SK-N-SH (cell line): ENCODE data around the gene HNRNPAB. TPM values are rescaled to one million over a fixed set of nuclear protein-coding genes. Genes with fewer than 3 reads are reported as not detected.

ENCODE experiments used
- CTCF ChIA-PET: fragments of 300-600, 350-600 bp; formaldehyde crosslinking; extraction: SDS; loops from one replicate; lab custom pipeline; 2021; lab: Yijun Ruan, JAX
- POLR2A ChIA-PET: fragments of 350-600 bp; sonication (Branson Sonifier 250); formaldehyde crosslinking; extraction: SDS; loops from one replicate; lab custom pipeline; 2020; ENCODE audit warnings: antibody characterized with exemption, inconsistent platforms; lab: Yijun Ruan, JAX
- DNase-seq: peaks from one replicate; pipeline ENCODE4 v3.0.0; 2012
- H2AFZ ChIP-seq: fragments of 200-600 bp; sonication (generic); 2 replicates; pipeline ENCODE4 v1.8.1; 2016; ENCODE audit warnings: antibody characterized with exemption, mild to moderate bottlenecking, low read depth
- H3F3A ChIP-seq: fragments of 200-600 bp; sonication (generic); replicated peaks from 2 replicates; pipeline ENCODE3; 2016; ENCODE audit warnings: antibody characterized with exemption, mild to moderate bottlenecking; ENCODE audit not compliant: insufficient read depth
- H3K27ac ChIP-seq, 2 experiments: fragments of 200-500 bp in 1 of 2; fragments of 200-600 bp in 1 of 2; sonication (Bioruptor generic) in 1 of 2; sonication (generic), shearing (Covaris generic) in 1 of 2; 2 replicates each; pipeline versions ENCODE4 v1.5.1 to v1.6.1; 2014 to 2016; ENCODE audit warnings: low read depth in 2 of 2, inconsistent platforms in 1 of 2, low read length in 1 of 2, mild to moderate bottlenecking in 1 of 2, mixed read lengths in 1 of 2
- H3K27me3 ChIP-seq: fragments of 200-600 bp; sonication (generic), shearing (Covaris generic); 2 replicates; pipeline ENCODE4 v1.6.1; 2016; ENCODE audit warnings: mixed run types; ENCODE audit not compliant: insufficient read depth
- H3K36me3 ChIP-seq, 2 experiments: fragments of 200-500 bp in 1 of 2; fragments of 200-600 bp in 1 of 2; sonication (Bioruptor generic) in 1 of 2; sonication (generic) in 1 of 2; replicated peaks in 1 of 2; 2 replicates each; pipeline versions ENCODE3 to v1.5.1; 2014 to 2016; ENCODE audit warnings: low read length in 1 of 2, mild to moderate bottlenecking in 1 of 2; ENCODE audit not compliant: insufficient read depth in 2 of 2, control insufficient read depth in 1 of 2
- H3K4me1 ChIP-seq, 2 experiments: fragments of 200-500 bp in 1 of 2; fragments of 200-600 bp in 1 of 2; sonication (Bioruptor generic) in 1 of 2; sonication (generic), shearing (Covaris generic) in 1 of 2; 2 replicates each; pipeline versions ENCODE4 v1.5.1 to v1.6.1; 2014 to 2016; ENCODE audit warnings: low read depth in 1 of 2, low read length in 1 of 2, mixed run types in 1 of 2; ENCODE audit not compliant: insufficient read depth in 2 of 2, control insufficient read depth in 1 of 2
- H3K4me2 ChIP-seq: fragments of 200-600 bp; sonication (generic), shearing (Covaris generic); 2 replicates; pipeline ENCODE4 v1.6.1; 2017; ENCODE audit warnings: mixed run types
- H3K4me3 ChIP-seq, 2 experiments: fragments of 200-500 bp in 1 of 2; fragments of 200-600 bp in 1 of 2; sonication (Bioruptor generic) in 1 of 2; sonication (generic), shearing (Covaris generic) in 1 of 2; 2 replicates each; pipeline versions ENCODE4 v1.5.1 to v1.8.1; 2014 to 2016; ENCODE audit warnings: low read depth in 2 of 2, inconsistent platforms in 1 of 2, low read length in 1 of 2, mild to moderate bottlenecking in 1 of 2, mixed read lengths in 1 of 2, moderate library complexity in 1 of 2
- H3K79me2 ChIP-seq: fragments of 200-600 bp; sonication (generic); 2 replicates; pipeline ENCODE4 v1.8.1; 2017; ENCODE audit warnings: mild to moderate bottlenecking; ENCODE audit not compliant: insufficient read depth
- H3K9ac ChIP-seq: fragments of 200-600 bp; sonication (generic); 2 replicates; pipeline ENCODE4 v1.6.1; 2017; ENCODE audit warnings: mixed run types
- H3K9me2 ChIP-seq: fragments of 200-600 bp; sonication (generic); 2 replicates; pipeline ENCODE4 v1.6.1; 2017; ENCODE audit warnings: mixed run types
- H3K9me3 ChIP-seq: fragments of 200-600 bp; sonication (generic); 2 replicates; pipeline ENCODE4 v1.6.1; 2017; ENCODE audit warnings: mixed run types, mild to moderate bottlenecking, moderate library complexity
- H4K20me1 ChIP-seq: fragments of 200-600 bp; sonication (generic); 2 replicates; pipeline ENCODE4 v1.6.1; 2017; ENCODE audit warnings: mild to moderate bottlenecking, mixed run types; ENCODE audit not compliant: insufficient read depth
- CHD2 ChIP-seq: fragments of 150-350 bp; IDR thresholded peaks from 2 replicates; pipeline ENCODE4 v1.6.1; 2018; ENCODE audit warnings: low read length; ENCODE audit not compliant: partially characterized antibody
- EP300 ChIP-seq, 2 experiments: IDR thresholded peaks; 2 replicates each; pipeline versions ENCODE4 v1.4.0 to v1.6.1; 2012; ENCODE audit warnings: borderline replicate concordance in 1 of 2, low read depth in 1 of 2, low read length in 1 of 2
- GATA2 ChIP-seq: sonication (generic); formaldehyde crosslinking; IDR thresholded peaks from 2 replicates; pipeline ENCODE4 v1.5.0; 2020; ENCODE audit warnings: mild to moderate bottlenecking, missing genetic modification reagents
- JUND ChIP-seq: IDR thresholded peaks from 2 replicates; pipeline ENCODE4 v1.4.0; 2012
- MAX ChIP-seq: IDR thresholded peaks from 2 replicates; pipeline ENCODE4 v1.4.0; 2012; ENCODE audit warnings: low read depth
- MEF2A ChIP-seq: IDR thresholded peaks from 2 replicates; pipeline ENCODE4 v1.4.0; 2012; ENCODE audit warnings: low read depth, borderline replicate concordance
- RCOR1 ChIP-seq: fragments of 150-350 bp; IDR thresholded peaks from 2 replicates; pipeline ENCODE4 v1.6.1; 2017; ENCODE audit warnings: antibody characterized with exemption, low read length
- RXRA ChIP-seq: IDR thresholded peaks from 2 replicates; pipeline ENCODE4 v1.4.0; 2012; ENCODE audit warnings: low read depth, mild to moderate bottlenecking, borderline replicate concordance
- TAF1 ChIP-seq: IDR thresholded peaks from 2 replicates; pipeline ENCODE4 v1.6.1; 2012; ENCODE audit warnings: low read depth, mild to moderate bottlenecking, low read length, moderate library complexity, borderline replicate concordance
- TCF12 ChIP-seq: IDR thresholded peaks from 2 replicates; pipeline ENCODE4 v1.4.0; 2012
- TEAD4 ChIP-seq: IDR thresholded peaks from 2 replicates; pipeline ENCODE4 v1.4.0; 2012; ENCODE audit warnings: mild to moderate bottlenecking, borderline replicate concordance; ENCODE audit not compliant: insufficient read depth
- YY1 ChIP-seq: IDR thresholded peaks from 2 replicates; pipeline ENCODE4 v1.4.0; 2012; ENCODE audit warnings: low read depth, mild to moderate bottlenecking
- ZBTB33 ChIP-seq: IDR thresholded peaks from 2 replicates; pipeline ENCODE4 v1.4.0; 2012; ENCODE audit warnings: low read depth, borderline replicate concordance
- WGBS: methylation state at CpG from one replicate; pipeline ENCODE4 v1.1.6; 2017; ENCODE audit warnings: low lambda C conversion rate; 5-methylcytosine and 5-hydroxymethylcytosine counted together
- polyA plus RNA-seq, 3 experiments: library from polyadenylated mRNA; depleted of rRNA; stranded (reverse); fragments of >200 nt; gene quantifications; 2 replicates each; pipeline ENCODE4 v1.2.3, GENCODE V29; 2012
- TF ChIP-seq, protein P1 (sequence below): IDR thresholded peaks from 2 replicates; pipeline ENCODE4 v1.6.1; 2012; ENCODE audit warnings: mild to moderate bottlenecking, low read depth, low read length, moderate library complexity
- TF ChIP-seq, protein P2 (sequence below): fragments of 200-600 bp; sonication (generic); IDR thresholded peaks from 2 replicates; pipeline ENCODE4 v1.6.1; 2017; ENCODE audit warnings: antibody characterized with exemption, mild to moderate bottlenecking, moderate library complexity
- TF ChIP-seq, protein P3 (sequence below): IDR thresholded peaks from 2 replicates; pipeline ENCODE4; 2012

Gene HNRNPAB
- polyA plus RNA-seq, 1 of the 3 experiments (the other 2 are of a cell fraction) = 164 TPM

- H3K4me3 ChIP-seq = no peak overlapping the region
- H3F3A ChIP-seq = peaks cover 3% of the 10 kb centered on the region
- peaks cover 17% of the 10 kb centered on the region for H4K20me1 ChIP-seq
- 50% methylated on average over 2 of the region's 2 CpGs for WGBS
- H3K9ac ChIP-seq = no peak overlapping the region
- no peaks in the 10 kb centered on the region for H3K9me2 ChIP-seq
- peaks cover 35% of the 10 kb centered on the region for H3K79me2 ChIP-seq
- DNase-seq = no peak
- no peak overlapping the region for H2AFZ ChIP-seq
- peaks cover 12 to 13% of the 10 kb centered on the region in 2 experiments for H3K36me3 ChIP-seq
- H3K4me2 ChIP-seq = no peak overlapping the region
- no peak overlapping the region for H3K27ac ChIP-seq
- POLR2A ChIA-PET = no interaction called here
- CTCF ChIA-PET = interaction anchor here (1.0 to 3.3 kb wide), 2 partner anchors 44 to 126 kb away, joined by 4 to 24 read pairs; no protein-coding TSS in a partner anchor
- H3K27me3 ChIP-seq = no peaks in the 10 kb centered on the region
- H3K9me3 ChIP-seq = no peaks in the 10 kb centered on the region
- no peak for TF ChIP-seq ZBTB33
- no peak for TF ChIP-seq TEAD4
- TF ChIP-seq JUND = no peak
- TF ChIP-seq RCOR1 = no peak
- TF ChIP-seq, protein P1, sequence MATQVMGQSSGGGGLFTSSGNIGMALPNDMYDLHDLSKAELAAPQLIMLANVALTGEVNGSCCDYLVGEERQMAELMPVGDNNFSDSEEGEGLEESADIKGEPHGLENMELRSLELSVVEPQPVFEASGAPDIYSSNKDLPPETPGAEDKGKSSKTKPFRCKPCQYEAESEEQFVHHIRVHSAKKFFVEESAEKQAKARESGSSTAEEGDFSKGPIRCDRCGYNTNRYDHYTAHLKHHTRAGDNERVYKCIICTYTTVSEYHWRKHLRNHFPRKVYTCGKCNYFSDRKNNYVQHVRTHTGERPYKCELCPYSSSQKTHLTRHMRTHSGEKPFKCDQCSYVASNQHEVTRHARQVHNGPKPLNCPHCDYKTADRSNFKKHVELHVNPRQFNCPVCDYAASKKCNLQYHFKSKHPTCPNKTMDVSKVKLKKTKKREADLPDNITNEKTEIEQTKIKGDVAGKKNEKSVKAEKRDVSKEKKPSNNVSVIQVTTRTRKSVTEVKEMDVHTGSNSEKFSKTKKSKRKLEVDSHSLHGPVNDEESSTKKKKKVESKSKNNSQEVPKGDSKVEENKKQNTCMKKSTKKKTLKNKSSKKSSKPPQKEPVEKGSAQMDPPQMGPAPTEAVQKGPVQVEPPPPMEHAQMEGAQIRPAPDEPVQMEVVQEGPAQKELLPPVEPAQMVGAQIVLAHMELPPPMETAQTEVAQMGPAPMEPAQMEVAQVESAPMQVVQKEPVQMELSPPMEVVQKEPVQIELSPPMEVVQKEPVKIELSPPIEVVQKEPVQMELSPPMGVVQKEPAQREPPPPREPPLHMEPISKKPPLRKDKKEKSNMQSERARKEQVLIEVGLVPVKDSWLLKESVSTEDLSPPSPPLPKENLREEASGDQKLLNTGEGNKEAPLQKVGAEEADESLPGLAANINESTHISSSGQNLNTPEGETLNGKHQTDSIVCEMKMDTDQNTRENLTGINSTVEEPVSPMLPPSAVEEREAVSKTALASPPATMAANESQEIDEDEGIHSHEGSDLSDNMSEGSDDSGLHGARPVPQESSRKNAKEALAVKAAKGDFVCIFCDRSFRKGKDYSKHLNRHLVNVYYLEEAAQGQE = no peak
- TF ChIP-seq TAF1 = no peak
- no peak for TF ChIP-seq TCF12
- no peak for TF ChIP-seq GATA2
- TF ChIP-seq RXRA = no peak
- TF ChIP-seq, protein P2, sequence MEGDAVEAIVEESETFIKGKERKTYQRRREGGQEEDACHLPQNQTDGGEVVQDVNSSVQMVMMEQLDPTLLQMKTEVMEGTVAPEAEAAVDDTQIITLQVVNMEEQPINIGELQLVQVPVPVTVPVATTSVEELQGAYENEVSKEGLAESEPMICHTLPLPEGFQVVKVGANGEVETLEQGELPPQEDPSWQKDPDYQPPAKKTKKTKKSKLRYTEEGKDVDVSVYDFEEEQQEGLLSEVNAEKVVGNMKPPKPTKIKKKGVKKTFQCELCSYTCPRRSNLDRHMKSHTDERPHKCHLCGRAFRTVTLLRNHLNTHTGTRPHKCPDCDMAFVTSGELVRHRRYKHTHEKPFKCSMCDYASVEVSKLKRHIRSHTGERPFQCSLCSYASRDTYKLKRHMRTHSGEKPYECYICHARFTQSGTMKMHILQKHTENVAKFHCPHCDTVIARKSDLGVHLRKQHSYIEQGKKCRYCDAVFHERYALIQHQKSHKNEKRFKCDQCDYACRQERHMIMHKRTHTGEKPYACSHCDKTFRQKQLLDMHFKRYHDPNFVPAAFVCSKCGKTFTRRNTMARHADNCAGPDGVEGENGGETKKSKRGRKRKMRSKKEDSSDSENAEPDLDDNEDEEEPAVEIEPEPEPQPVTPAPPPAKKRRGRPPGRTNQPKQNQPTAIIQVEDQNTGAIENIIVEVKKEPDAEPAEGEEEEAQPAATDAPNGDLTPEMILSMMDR = no peak
- peaks cover 9 to 11% of the 10 kb centered on the region in 2 experiments for H3K4me1 ChIP-seq
Measured at GRCh38 chr5:178201927-178202235, 2.5 kb upstream of the HNRNPAB start.

- peaks cover 23% of the 10 kb centered on the region for H4K20me1 ChIP-seq
- no peaks in the 10 kb centered on the region for H3K9me2 ChIP-seq
- H3K4me2 ChIP-seq = no peak overlapping the region
- DNase-seq = no peak
- ChIA-PET POLR2A (no interaction called here), CTCF (interaction anchor here (3.3 kb wide), 1 partner anchor 127 kb away, joined by 24 read pairs; no protein-coding TSS in a partner anchor)
- no peak overlapping the region for H3K9ac ChIP-seq
- peaks cover 17 to 19% of the 10 kb centered on the region in 2 experiments for H3K36me3 ChIP-seq
- no peaks in the 10 kb centered on the region for H3K9me3 ChIP-seq
- H3K79me2 ChIP-seq = peaks cover 41% of the 10 kb centered on the region
- no peak overlapping the region for H3K27ac ChIP-seq
- peaks cover 3% of the 10 kb centered on the region for H3F3A ChIP-seq
- H3K27me3 ChIP-seq = no peaks in the 10 kb centered on the region
- no peak overlapping the region for H2AFZ ChIP-seq
- H3K4me1 ChIP-seq = peaks cover 14 to 15% of the 10 kb centered on the region in 2 experiments
- WGBS = 90% methylated on average over 10 of the region's 10 CpGs
- no peak overlapping the region for H3K4me3 ChIP-seq
- TF ChIP-seq, protein P3, sequence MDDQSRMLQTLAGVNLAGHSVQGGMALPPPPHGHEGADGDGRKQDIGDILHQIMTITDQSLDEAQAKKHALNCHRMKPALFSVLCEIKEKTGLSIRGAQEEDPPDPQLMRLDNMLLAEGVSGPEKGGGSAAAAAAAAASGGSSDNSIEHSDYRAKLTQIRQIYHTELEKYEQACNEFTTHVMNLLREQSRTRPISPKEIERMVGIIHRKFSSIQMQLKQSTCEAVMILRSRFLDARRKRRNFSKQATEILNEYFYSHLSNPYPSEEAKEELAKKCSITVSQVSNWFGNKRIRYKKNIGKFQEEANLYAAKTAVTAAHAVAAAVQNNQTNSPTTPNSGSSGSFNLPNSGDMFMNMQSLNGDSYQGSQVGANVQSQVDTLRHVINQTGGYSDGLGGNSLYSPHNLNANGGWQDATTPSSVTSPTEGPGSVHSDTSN = no peak
- TF ChIP-seq YY1 (no peak), ZBTB33 (no peak), MAX (no peak), EP300 (IDR thresholded peaks at IDR 0.05; ENCODE audit: borderline replicate concordance in 1 of 2, low read depth in 1 of 2, low read length in 1 of 2) (no peak), TEAD4 (no peak), MEF2A (no peak), CHD2 (no peak), RCOR1 (no peak), GATA2 (no peak)
Measured at GRCh38 chr5:178202541-178202940, 1.8 kb upstream of the HNRNPAB start.
